ENCODE results near the gene WWC1. TPM values are rescaled to one million over a fixed set of nuclear protein-coding genes. Genes with fewer than 3 reads are reported as not detected.

WWC1 gene
- total and polyA plus RNA-seq, 10 of the 15 experiments (the other 5 are each of a cell fraction or from before 2014, with no cell fraction given), result 0.50 to 7.8 (median 2.5) TPM

- TF ChIP-seq, protein P1, sequence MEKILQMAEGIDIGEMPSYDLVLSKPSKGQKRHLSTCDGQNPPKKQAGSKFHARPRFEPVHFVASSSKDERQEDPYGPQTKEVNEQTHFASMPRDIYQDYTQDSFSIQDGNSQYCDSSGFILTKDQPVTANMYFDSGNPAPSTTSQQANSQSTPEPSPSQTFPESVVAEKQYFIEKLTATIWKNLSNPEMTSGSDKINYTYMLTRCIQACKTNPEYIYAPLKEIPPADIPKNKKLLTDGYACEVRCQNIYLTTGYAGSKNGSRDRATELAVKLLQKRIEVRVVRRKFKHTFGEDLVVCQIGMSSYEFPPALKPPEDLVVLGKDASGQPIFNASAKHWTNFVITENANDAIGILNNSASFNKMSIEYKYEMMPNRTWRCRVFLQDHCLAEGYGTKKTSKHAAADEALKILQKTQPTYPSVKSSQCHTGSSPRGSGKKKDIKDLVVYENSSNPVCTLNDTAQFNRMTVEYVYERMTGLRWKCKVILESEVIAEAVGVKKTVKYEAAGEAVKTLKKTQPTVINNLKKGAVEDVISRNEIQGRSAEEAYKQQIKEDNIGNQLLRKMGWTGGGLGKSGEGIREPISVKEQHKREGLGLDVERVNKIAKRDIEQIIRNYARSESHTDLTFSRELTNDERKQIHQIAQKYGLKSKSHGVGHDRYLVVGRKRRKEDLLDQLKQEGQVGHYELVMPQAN (conservative IDR thresholded peaks at IDR 0.05), result no peak
- TF ChIP-seq IKZF1 (conservative IDR thresholded peaks at IDR 0.05) (peak; percentile 67; the same call in 1 of the 2 replicates), ESRRA (IDR thresholded peaks at IDR 0.05; ENCODE audit: low read length) (no peak), ETV6 (conservative IDR thresholded peaks at IDR 0.05 in 1 of 2, IDR thresholded peaks at IDR 0.05 in 1 of 2; ENCODE audit: borderline replicate concordance in 1 of 2, low read depth in 1 of 2) (no peak), FOXK2 (IDR thresholded peaks at IDR 0.05) (no peak), YY1 (IDR thresholded peaks at IDR 0.05; ENCODE audit: low read depth, low read length) (0 out of 2 replicates have a peak, but pooled peaks have one; percentile 6), SREBF1 (IDR thresholded peaks at IDR 0.05; ENCODE audit: low read length) (no peak), ZNF384 (IDR thresholded peaks at IDR 0.05; ENCODE audit: borderline replicate concordance, low read depth, low read length) (no peak), JUND (IDR thresholded peaks at IDR 0.05; ENCODE audit: low read depth, low read length) (no peak), SUPT20H (IDR thresholded peaks at IDR 0.05; ENCODE audit: borderline replicate concordance, control insufficient read depth, low read depth, low read length) (no peak), CBX3 (IDR thresholded peaks at IDR 0.05; ENCODE audit: borderline replicate concordance, low read depth) (no peak)
Measured at GRCh38 chr5:168291342-168291963, at the start of gene WWC1 (continued).
